ENCODE measurements around the gene SDHA.
"Not testable (repeated sequence)": the region's sequence is repeated elsewhere in the genome, so short reads cannot be mapped to it uniquely, and the experiment has no call there.

SDHA gene

DNA sequence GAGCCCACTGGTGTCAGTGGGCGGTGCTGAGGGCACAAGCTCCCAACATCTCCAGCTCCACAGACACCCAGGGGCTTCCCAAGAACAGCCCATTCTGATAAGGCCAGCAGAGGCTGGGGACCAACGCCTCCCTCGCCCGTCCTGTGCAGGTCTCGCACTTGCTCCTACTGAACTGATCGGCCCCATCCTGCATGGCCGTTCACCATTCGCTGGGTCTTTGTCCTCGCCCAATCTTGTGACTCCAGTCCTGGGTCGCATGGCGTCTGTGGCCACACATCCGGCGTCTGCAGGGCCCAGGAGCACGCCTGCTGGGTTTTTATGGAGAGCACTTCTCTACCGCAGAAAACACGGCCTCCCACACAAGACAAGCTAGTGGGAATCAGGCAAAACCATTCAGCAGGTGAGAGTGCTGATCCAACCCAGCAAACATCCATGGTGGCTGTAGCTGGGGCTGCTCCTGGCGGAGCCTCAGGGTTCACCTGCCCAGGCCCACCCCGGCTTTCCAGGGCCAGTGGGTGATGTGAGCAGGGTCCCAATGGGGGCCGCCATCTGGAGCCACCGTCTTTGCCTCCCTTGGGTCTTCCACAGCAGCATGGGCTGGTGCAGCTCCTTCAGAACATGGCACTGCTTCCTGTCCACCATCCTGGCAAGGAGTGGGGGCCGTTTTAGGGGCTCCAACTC lies 19.5 kb upstream of the SDHA start:
- DNase-seq: no peak

DNA sequence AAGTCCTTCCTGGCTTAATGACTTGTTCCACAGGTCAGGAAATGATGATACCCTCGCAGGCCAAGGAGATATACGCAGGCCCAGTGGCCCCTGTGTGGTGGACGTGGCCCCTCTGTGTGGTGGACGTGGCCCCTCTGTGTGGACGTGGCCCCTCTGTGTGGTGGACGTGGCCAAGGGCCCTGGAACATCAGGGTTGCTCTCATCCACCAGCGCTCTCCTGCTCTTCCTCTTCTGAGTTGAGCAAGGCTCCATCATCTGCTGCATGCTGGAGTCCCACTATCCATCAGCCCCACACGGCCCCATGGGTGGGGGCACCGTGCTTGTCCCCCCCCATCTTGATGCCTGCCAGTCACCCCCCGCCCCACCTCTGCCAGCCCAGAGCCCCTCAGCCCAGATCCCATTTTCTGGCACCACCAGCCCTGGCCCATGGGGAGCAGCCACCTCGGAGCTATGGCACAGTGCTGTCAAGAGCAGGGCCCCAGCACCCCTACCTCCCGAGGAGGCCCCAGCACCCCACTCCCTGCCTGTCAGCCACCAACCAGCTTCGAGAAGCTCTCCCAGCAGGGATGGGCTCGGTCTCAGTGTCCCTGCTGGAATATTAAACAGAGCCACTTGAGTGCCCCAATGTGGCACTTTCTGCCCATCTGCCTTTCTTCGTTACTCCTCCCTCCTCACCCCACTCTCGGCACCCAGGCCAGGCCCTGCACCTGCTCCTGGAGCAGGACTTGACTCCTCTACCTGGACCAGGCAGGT lies 18.7 kb upstream of the SDHA start:
- no peak for DNase-seq

DNA sequence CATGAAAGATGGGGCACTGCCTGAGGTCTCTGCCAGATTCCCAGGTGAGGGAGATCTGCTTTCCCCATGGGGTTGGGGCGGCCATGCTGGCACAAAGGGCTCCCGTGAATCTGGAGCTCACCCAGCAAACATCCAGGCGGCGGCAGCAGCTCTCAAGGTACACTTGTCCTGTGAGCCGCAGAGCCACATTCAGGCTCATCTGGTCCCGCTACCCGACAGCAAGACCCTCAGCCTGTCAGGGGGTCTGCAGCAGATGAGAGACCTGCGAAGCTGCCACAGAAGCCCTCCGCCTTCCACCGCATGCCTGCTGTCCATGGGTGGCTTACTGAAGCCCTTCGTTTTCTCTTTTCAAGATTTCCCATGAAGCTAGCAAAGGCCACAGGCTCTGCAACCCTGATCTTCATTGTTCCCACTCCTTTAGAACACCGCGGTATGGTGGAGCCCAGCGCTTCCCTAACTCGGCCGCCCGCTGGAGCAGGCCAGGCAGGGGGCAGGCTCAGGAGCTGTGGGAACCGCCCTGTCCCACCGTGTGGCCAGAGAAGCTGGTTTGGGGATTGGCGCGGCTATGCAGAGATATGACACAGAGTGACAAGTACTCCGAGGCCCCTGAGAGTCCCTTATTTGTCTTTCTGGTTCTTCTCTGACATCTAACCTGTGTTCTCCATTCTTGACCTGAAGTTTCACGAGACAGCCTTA lies 18.0 kb upstream of the SDHA start:
- no peak for DNase-seq

DNA sequence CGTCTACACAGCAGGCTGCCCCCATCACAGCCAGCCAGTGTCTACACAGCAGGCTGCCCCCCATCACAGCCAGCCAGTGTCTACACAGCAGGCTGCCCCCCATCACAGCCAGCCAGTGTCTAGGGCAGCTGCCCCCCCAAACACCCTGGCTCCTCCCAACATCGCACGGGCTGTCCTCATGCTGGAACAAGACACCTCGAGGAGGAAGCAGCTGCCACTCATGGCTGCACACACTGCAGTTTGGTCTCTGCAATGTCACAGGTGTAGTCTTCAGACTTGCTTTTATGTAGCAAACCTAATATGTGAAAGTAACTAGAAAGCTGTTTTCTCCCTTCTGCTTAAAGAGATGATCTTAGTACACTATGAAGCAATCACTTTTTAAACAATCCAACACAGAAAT lies 17.1 kb upstream of the SDHA start:
- no peak for DNase-seq

DNA sequence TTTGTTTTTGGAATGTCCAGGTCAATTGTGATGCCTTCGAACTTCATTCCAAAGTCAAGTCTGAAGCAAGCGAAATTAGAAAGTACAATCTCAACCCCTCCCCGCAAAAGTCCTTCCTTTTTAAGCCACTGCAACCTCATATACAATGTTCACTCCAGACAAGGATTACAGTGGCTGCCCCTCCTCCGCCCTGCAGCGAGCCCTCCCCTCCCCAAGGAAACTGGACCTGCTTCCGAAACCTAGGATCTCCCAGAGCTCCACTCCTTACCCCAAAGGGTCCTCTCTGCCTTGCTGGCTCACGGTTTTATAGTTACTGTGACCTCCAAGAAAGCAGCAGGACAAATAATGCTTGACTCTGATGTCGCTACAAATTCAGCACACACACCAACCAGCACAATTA lies 16.4 kb upstream of the SDHA start:
- no peak for DNase-seq

DNA sequence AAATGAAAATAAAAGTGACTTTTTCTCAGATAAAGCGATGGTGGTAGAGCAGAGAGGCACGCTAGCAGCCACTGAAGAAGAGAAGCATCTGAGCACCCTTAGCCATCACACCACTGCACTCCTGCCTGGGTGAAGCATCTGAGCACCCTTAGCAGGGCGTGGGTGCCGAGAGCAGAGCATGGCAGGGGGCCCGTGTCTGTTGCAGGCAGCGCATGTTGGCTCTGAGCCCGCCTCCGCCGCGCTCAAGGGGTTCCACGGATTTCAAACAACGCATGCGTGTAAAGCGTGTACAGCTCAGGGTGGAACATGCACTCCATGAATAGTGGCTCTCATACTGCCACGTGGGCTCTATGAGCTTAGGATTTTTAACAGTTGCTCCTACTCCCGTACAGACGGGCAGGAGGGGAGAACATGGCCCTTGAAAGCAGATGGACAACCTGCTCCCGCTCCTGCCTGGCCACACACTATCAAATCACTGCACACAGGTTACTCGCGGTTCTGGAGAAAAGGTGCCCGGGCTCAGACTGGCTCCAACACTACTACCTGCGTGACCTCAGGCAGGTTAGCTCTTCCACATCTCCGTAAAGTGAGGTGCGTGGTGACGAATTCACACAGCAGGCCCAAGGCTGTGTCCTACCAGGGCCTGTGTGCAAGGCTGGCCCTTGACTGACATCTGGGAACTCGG lies 14.7 kb upstream of the SDHA start:
- no peak for DNase-seq

DNA sequence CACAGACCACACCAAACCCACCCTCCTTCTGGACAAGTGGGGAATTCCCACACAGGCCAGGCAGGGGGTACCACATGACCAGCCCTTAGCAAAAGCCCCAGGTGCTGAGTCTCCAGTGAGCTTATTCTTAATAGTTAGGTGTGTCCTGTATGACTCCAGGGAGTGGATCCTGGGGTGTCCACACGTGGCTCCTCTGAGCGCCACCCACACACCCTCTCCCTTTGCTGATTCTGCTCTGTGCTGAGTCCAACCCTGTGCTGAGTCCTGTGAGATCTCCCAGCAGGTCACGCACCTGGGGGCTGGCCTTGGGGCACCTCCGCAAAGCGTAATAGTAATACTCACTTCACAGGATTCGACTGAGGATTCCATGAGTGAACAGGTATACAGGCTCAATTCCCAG lies 14.1 kb upstream of the SDHA start:
- no peak for DNase-seq

DNA sequence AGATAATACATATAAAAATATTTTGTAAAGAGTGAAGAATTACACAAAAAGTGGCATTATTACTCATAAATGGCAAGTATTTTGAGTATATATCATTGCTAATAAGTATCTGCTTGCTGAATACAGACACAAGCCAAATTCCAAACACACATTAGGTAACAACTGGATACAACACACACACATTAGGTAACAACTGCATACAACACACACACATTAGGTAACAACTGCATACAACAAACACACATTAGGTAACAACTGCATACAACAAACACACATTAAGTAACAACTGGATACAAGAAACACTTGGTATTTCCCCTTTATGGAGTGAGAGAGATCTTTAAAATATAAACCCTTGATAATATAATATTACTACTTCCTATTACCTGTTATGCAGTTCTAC lies 13.7 kb upstream of the SDHA start:
- DNase-seq: no peak

DNA sequence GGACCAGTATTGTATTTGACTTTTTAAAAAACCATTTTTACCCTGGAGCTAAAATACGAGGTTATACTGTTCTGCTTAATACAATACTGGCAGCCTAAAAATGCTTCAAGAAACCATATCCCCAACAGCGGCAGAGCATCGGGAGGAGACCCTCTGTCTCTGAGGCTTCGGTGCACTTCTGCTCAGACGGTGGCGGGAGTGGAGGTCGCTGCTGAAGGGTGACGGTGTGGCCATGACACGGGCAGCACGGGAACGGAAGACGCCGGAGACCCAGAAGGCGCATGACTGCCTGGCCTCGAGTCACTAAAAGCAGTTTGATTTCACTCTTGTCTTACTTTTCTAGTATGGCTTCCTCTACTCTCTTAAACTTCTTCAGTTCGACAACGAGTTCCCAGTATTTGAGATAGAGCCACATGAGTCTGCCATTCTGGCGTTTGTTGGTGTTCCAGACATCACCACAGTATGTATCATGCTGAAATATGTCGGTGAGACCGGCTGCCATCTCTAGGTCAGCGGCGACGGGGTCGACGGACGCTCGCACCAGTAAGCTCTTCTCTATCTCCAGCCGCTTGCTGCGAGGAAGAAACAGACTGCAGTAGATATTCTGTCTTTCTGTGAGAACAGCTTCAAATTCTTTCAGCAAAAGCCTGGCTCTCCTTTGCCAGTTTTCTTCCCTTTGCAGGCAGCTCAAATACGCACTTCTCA lies 13.0 kb upstream of the SDHA start:
- no peak for DNase-seq

DNA sequence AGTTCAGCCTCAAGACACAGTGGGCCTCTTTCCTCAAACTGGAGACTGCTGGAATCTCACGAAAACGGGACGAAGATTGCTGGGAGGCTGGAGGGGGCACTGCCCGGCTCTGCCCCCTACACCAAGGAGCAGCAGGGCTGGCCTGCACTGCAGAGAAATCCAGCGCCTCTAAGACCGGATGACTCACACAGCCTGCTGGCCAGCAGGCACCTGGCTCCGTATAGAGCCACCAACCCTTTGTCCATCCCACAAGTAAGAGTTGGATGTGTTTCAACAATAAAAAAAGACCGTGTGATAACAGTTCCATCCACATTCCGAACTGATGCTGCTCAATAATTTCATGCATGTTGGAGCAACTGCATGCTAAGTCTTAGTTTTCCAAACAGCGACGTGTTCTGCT lies 11.7 kb upstream of the SDHA start:
- DNase-seq: peak; percentile 9

DNA sequence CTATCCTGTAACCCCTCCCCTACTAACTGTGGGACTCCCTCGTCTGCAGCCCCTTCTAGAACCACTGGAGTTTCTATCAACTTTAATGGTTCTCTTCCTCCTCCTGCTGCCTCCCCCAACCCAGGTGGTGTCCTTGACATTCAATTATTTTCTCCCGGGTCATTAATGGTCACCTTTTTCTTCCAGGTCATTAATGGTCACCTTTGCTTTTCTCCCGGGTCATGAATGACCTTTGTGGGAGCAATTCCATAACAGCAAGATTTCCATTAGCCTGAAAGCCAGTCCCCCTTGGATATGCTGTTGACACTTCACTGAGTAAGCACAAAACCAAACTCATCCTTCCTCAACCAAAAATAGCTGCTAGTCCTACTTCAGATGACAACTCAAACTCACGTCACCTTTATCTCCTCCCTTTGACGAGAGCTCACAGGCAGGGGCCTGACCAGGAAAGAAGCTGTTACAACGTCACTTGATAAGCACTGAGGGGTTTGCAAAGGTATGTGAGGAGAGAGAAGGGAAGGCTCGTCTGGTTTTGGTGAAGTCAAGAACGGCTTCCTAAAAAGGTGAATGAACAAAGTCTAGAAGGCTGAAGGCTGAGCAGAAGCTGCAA lies 11.1 kb upstream of the SDHA start:
- no peak for DNase-seq

DNA sequence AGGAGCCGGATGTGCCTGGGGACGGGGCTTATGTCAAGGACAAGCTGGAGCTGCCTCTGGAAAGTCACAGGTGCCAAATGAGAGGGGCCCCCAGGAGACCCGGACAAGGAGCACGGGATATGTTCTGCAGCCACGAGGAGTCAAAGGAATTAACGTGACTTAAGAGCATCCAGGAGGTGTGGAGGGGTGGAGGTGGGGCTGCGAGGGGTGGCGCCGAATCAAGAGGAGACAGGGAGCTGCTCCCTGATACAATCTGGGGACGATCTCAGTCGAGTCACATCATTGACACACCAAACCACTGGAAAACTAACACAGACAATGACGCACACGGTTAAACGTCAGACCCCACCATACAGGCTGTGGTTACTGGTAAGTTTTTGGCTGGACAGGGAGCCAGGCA lies 10.5 kb upstream of the SDHA start:
- DNase-seq: no peak

DNA sequence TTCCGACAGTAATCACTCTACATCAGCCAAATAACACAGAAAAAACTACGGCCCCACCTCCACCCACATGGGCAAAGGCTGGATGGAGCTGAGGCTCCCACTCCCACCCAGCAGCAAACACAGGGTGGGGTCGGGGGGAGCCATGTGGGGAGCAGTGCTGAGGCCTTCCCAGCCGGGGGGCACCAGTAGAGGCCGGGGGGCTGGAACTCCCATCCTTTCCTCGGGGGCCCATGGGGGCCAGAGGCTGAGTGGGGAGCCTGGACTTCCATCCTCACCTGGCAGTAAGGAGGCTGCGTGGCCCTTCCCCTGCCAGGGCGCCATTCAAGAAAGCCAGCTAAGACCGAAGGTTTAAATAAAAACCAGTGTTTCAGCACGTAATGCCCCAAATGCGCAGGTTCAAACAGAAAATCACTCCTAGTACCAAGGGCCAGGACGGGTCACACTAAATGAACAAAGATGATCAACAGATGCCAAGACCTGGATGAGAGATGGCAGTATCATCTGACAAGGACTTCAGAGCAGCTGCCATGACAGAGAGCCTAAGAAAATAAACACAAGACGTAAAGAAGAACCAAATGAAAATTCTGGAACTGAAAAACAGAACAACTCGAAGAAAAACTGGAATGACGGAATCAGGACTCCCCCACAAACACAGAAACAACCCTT lies 9.5 kb upstream of the SDHA start:
- DNase-seq: no peak

DNA sequence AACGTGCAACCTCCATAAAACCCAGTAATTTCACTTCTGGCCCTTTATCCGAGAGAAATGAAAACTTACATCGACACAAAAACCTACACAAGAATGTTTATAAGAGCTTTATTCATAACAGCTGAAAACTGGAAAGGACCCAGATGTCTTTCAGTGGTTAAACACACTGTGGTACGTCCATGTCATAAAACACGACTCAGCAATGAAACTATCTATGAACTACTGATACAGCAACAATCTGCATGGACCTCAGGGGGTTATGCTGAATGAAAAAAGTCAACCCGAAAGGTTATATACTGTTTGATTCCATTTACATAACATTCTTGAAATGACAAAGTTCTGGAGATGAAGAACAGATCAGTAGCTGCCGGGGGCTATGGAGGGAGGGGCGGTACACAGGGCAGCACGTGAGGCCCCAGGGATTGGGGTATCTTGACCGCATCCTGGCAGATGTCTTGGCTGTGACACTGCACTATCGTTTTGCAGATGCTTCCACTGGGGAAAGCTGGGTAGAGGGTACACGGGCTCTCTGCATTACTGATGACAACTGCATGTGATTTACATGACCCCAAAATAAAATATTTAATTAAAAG lies 4.2 kb upstream of the SDHA start:
- DNase-seq: no peak

DNA sequence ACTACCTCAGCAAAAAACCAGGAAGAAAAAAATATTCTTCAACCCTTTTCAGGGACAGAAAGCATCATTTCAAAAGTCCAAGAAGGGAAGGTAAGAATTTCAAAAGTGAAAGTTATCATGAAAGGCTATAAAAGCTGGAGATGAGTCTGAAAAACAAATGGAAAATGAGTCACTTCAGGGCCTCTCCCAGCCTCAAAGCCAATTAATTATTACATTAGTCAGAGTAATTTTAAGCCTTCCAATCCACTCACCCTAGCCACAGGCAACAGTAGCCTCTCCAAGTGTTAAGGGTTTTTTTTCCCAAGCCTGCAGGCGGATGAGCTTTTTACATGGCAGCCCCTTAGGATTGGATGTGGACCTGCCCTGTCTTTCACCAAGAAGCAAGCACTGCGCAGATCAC lies 2.9 kb upstream of the SDHA start:
- peak; percentile 12 for DNase-seq

DNA sequence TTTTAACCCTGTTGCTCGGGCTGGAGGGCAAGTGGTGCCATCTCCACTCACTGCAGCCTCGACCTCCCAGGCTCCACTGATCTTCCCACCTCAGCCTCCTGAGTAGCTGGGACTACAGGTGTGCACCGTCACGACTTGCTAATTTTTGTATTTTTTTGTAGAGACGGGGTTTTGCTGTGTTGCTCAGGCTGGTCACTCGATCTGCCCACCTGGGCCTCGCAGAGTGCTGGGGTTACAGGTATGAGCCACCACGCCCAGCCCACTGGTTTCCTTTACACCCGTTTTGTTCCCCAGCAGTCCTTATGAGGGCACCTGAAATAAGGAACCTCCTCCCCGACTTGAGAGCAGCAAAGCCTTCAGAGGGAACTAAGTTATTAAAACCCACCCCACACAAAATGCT lies 2.0 kb upstream of the SDHA start:
- DNase-seq: not testable (repeated sequence)

DNA sequence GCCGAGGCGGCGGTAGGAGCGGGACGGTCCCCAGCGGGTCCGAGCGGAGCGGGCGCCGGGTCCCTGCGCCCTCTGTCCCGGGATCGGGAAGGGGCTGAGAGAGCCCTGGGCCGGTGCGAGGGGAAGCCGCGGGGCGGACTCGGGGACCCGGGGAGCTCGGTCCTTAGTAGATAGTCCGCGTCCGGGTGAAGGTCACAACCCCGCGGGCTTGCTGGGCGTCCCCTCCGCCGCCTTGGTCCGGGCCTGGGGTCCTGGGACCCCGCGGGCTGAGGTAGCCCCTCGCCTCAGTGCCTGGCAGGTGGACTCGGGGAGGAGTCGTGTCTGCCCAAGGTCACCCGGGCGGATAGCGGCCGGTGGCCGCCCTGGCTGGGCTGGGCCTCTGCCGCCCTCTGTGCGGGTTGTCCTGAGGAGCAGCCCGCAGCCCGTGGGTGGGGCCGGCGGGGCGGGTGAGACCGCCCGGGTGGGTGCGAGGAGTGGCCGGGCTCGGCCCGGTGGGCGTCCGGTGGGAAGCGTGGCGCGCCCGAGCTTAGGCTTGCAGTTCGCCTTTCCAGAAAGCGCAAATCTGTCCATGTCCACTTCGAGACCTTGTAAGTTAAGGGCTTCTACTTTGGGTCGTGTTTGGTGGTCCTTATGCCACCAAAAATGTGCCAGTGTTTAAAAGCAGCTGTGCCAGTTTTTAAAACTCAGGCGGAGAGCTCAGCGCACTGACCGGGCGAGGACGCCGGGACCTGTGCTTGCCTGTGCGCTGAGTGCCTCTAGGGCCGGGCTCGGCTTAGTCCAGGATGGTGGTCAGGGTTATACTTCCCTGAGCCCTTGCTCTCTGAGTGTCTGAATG lies 554 bp downstream of the SDHA start:
- peak; percentile 20 for DNase-seq

DNA sequence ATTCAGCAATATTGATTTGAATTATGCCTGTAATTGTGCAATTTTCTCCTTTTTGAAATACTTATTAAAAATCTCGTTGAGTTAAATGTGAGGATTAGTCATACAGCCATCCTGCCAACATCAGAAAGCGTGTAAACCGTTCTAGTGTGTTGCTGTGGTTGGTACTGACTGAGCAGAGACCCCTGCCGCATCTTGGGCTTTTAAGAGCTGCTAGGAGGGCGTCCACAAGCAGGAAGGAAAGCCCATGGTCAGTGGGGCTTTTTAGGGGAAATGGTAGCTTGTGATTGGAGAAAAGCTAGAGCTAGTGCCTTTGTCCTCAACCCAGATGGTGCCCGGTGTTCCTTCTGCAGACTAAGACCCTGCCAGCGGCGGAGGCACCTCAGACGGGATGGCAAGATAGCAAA lies 1.3 kb downstream of the SDHA start:
- peak; percentile 20 for DNase-seq

DNA sequence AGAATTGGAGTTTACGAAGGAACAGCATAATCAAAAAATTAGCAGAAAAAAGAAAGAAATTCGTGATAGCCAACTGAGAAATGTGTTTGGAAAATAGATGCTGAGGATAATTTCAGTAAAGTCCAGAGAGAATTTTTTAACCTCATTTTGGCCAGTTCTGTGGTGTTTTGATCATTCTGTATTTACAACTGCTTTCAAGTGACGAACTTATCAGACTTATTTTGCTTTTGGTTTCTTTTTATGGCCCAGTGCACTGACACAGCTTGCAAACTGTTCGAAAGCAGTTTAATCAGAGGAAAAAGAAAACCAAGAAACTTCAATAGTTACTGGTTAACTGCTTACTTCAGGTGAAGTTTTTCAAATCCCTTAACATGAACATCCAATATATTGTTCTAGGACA lies 1.9 kb downstream of the SDHA start:
- no peak for DNase-seq

DNA sequence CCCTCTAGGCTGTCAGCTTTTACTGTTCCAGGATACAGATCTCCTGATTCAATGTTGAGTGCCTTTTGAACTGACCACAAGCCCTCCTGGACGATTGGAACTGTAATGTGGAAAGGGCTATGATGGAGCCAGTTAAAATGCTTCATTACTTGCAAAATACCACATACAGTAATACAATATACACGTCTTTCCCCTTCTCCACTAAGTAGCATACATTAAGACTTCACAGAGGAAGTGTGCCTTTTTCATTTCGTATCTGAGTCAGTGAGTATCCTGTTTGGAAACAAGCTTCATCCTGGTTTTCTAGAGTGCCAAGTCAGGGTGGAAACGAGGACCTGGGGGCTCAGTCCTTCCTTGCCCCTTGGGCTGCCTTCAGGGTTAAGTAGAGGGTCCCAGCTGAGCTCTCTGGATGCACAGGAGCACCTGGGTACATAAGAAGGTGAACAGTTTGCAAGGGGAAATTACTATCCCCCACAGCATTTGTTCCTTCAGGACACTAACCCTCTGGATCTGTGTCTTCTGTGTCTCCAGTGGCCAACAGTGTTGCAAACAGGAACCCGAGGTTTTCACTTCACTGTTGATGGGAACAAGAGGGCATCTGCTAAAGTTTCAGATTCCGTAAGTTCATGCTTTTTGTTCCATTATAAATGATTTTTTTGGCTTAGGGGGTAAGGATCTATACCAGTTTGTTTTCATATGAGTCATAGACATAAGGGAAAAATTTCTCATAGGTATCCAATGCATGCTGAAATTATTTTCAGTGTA lies 5.0 kb downstream of the SDHA start:
- not testable (repeated sequence) for DNase-seq

Measured in fibroblast of upper back skin (primary cell).